DND-41 (cell line): ENCODE data around the gene LSR.
A peak's percentile ranks its signal among the peaks of the same experiment; 100 is the strongest.

Experiments
- ATAC-seq: fragments of 200-7000 bp; cut with Tn5 transposase; 3 replicates; pipeline ENCODE4 v1.9.1; 2021; ENCODE audit warnings: low read depth; ENCODE audit not compliant: insufficient read depth
- DNase-seq: peaks from one replicate; pipeline ENCODE4 v3.0.0-alpha.2; 2020
- H2AFZ ChIP-seq: 2 replicates; pipeline ENCODE4 v1.6.0; 2012; ENCODE audit warnings: low read depth, low read length
- H3K27ac ChIP-seq: 2 replicates; pipeline ENCODE4 v1.5.1; 2012; ENCODE audit warnings: low read length, inconsistent platforms
- H3K27me3 ChIP-seq: fragments of 200-600 bp; sonication (generic); 2 replicates; pipeline ENCODE4 v1.6.0; 2012; ENCODE audit warnings: low read length, mild to moderate bottlenecking, inconsistent platforms; ENCODE audit not compliant: insufficient read depth, poor library complexity
- H3K36me3 ChIP-seq: 2 replicates; pipeline ENCODE4 v1.5.1; 2012; ENCODE audit warnings: low read length, inconsistent platforms; ENCODE audit not compliant: insufficient read depth
- H3K4me1 ChIP-seq: 2 replicates; pipeline ENCODE4 v1.5.1; 2012; ENCODE audit warnings: mild to moderate bottlenecking, low read length; ENCODE audit not compliant: insufficient read depth
- H3K4me2 ChIP-seq: 2 replicates; pipeline ENCODE4 v1.6.0; 2012; ENCODE audit warnings: mild to moderate bottlenecking, moderate library complexity, low read length, inconsistent platforms; ENCODE audit not compliant: insufficient read depth
- H3K4me3 ChIP-seq, 2 experiments: fragments of 200-600 bp in 1 of 2; shearing (Covaris generic) in 1 of 2; 2 replicates each; pipeline ENCODE4 v1.5.1; 2012 to 2016; ENCODE audit warnings: inconsistent platforms in 2 of 2, low read length in 2 of 2, mild to moderate bottlenecking in 2 of 2, low read depth in 1 of 2, moderate library complexity in 1 of 2
- H3K79me2 ChIP-seq: 2 replicates; pipeline ENCODE4 v1.6.0; 2012; ENCODE audit warnings: low read length, inconsistent platforms; ENCODE audit not compliant: insufficient read depth
- H3K9ac ChIP-seq: 2 replicates; pipeline ENCODE4 v1.6.0; 2012; ENCODE audit warnings: low read depth, mild to moderate bottlenecking, inconsistent platforms, low read length, moderate library complexity
- H3K9me3 ChIP-seq: 2 replicates; pipeline ENCODE4 v1.5.1; 2012; ENCODE audit warnings: low read length, moderate library complexity, mild to moderate bottlenecking, inconsistent platforms; ENCODE audit not compliant: insufficient read depth, severe bottlenecking
- H4K20me1 ChIP-seq: 2 replicates; pipeline ENCODE4 v1.6.0; 2012; ENCODE audit warnings: low read length; ENCODE audit not compliant: insufficient read depth
- EZH2 ChIP-seq: IDR thresholded peaks from 3 replicates; pipeline ENCODE4 v1.6.1; 2012; ENCODE audit warnings: borderline replicate concordance, low read depth, mild to moderate bottlenecking, moderate library complexity, low read length, inconsistent platforms; ENCODE audit not compliant: severe bottlenecking
- TF ChIP-seq, protein P1 (sequence below): IDR thresholded peaks from 2 replicates; pipeline ENCODE4 v1.5.1; 2012; ENCODE audit warnings: borderline replicate concordance, low read length, moderate library complexity, mild to moderate bottlenecking; ENCODE audit not compliant: poor library complexity, severe bottlenecking; ENCODE audit errors: extremely low read depth

The LSR gene

GRCh38 chr19:35270381-35270811 is 21.6 kb downstream of the LSR start:
- H3K9ac ChIP-seq, result peak overlapping the region; percentile 92; the same call in 1 of the 2 replicates
- peak overlapping the region in 1 of 2 experiments; percentile 91; a peak in 2 of 4 replicates for H3K4me3 ChIP-seq
- no peak overlapping the region for H3K27ac ChIP-seq
- H3K27me3 ChIP-seq, result no peaks in the 10 kb centered on the region
- peak overlapping the region; percentile 91 for H3K4me2 ChIP-seq
- H3K36me3 ChIP-seq, result peaks cover 64% of the 10 kb centered on the region
- peaks cover 42% of the 10 kb centered on the region for H3K79me2 ChIP-seq
- peaks cover 32% of the 10 kb centered on the region for H3K4me1 ChIP-seq
- ATAC-seq (no peak), DNase-seq (no peak)
- no peak overlapping the region for H2AFZ ChIP-seq
- peaks cover 24% of the 10 kb centered on the region for H4K20me1 ChIP-seq
- no peaks in the 10 kb centered on the region for H3K9me3 ChIP-seq
- TF ChIP-seq EZH2, result no peak
- TF ChIP-seq, protein P1, sequence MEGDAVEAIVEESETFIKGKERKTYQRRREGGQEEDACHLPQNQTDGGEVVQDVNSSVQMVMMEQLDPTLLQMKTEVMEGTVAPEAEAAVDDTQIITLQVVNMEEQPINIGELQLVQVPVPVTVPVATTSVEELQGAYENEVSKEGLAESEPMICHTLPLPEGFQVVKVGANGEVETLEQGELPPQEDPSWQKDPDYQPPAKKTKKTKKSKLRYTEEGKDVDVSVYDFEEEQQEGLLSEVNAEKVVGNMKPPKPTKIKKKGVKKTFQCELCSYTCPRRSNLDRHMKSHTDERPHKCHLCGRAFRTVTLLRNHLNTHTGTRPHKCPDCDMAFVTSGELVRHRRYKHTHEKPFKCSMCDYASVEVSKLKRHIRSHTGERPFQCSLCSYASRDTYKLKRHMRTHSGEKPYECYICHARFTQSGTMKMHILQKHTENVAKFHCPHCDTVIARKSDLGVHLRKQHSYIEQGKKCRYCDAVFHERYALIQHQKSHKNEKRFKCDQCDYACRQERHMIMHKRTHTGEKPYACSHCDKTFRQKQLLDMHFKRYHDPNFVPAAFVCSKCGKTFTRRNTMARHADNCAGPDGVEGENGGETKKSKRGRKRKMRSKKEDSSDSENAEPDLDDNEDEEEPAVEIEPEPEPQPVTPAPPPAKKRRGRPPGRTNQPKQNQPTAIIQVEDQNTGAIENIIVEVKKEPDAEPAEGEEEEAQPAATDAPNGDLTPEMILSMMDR, result no peak

DNA sequence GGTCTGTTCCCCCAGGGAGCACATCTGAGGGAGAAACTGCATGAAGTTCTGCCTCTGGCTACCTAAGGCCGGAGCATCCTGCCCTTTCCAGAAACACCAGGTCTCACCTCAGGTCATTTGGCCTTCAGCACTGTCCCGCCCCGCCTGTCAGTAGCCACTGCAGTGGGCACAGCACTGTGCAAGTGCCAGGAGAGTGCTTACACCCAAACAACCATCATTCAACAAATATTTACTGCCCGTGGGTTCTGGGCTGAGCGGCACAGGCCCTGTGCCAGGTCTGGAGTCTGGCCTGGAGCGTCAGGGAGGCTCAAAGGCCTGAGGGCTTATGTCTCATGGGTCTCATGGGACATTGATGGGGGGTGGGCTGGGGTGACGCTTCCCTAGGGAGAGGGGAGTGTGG is 22.7 kb downstream of the LSR start:
- no peaks in the 10 kb centered on the region for H3K27me3 ChIP-seq
- H3K9me3 ChIP-seq, result no peaks in the 10 kb centered on the region
- no peak overlapping the region for H2AFZ ChIP-seq
- TF ChIP-seq, protein P1, result no peak
- no peak for TF ChIP-seq EZH2
- H3K9ac ChIP-seq, result no peak overlapping the region; the same call in 1 of the 2 replicates
- H3K27ac ChIP-seq, result no peak overlapping the region
- H3K4me3 ChIP-seq, result no peak overlapping the region
- H3K4me1 ChIP-seq, result peaks cover 26% of the 10 kb centered on the region
- peaks cover 21% of the 10 kb centered on the region for H4K20me1 ChIP-seq
- ATAC-seq (no peak), DNase-seq (no peak)
- H3K4me2 ChIP-seq, result no peak overlapping the region
- H3K79me2 ChIP-seq, result peaks cover 42% of the 10 kb centered on the region
- peaks cover 69% of the 10 kb centered on the region for H3K36me3 ChIP-seq

- Histone ChIP-seq H3K36me3 (peaks cover 73% of the 10 kb centered on the region), H3K9ac (no peak overlapping the region), H4K20me1 (peaks cover 22% of the 10 kb centered on the region)
Measured at GRCh38 chr19:35272122-35272719, 23.4 kb downstream of the LSR start.

More at GRCh38 chr19:35272122-35272719, 23.4 kb downstream of the LSR start:
- no peak for ATAC-seq
- DNase-seq, result no peak
- Histone ChIP-seq H3K4me3 (no peak overlapping the region), H3K4me2 (no peak overlapping the region), H2AFZ (no peak overlapping the region), H3K27ac (no peak overlapping the region), H3K4me1 (peaks cover 20% of the 10 kb centered on the region), H3K27me3 (no peaks in the 10 kb centered on the region), H3K9me3 (no peaks in the 10 kb centered on the region), H3K79me2 (peaks cover 35% of the 10 kb centered on the region)
- TF ChIP-seq, protein P1, result no peak
- no peak for TF ChIP-seq EZH2
